Calu3 (cell line): ENCODE measurements around the gene SNRK. TPM values are rescaled to one million over a fixed set of nuclear protein-coding genes. Genes with fewer than 3 reads are reported as not detected.

Experiments used
- BruUV-seq: library from RNA; stranded (reverse); fragments of 400-500 nt; replicated peaks from 2 replicates; lab custom pipeline; 2021; lab: Mats Ljungman, UMichigan
- CTCF ChIA-PET: fragments of 300-600 bp; sonication (Branson Sonifier 250); formaldehyde crosslinking; loops from one replicate; lab custom pipeline; 2022; ENCODE audit warnings: antibody characterized with exemption; lab: Charles Lee
- DNase-seq: peaks from one replicate; pipeline ENCODE4 v3.0.0; 2022
- H3K27ac Mint-ChIP-seq: one replicate; pipeline ENCODE4 v1.8.0; 2022; ENCODE audit warnings: mixed read lengths; ENCODE audit not compliant: unreplicated experiment
- H3K27me3 Mint-ChIP-seq: one replicate; pipeline ENCODE4 v1.8.0; 2022; ENCODE audit warnings: mixed read lengths; ENCODE audit not compliant: unreplicated experiment
- H3K36me3 Mint-ChIP-seq: one replicate; pipeline ENCODE4 v1.8.0; 2022; ENCODE audit warnings: mild to moderate bottlenecking, moderate library complexity, mixed read lengths; ENCODE audit not compliant: insufficient read depth, unreplicated experiment
- H3K4me1 Mint-ChIP-seq: one replicate; pipeline ENCODE4 v1.8.0; 2022; ENCODE audit warnings: mild to moderate bottlenecking, low read depth, mixed read lengths; ENCODE audit not compliant: unreplicated experiment
- H3K4me3 Mint-ChIP-seq: one replicate; pipeline ENCODE4 v1.8.0; 2022; ENCODE audit warnings: mild to moderate bottlenecking, low read depth, moderate library complexity, mixed read lengths; ENCODE audit not compliant: unreplicated experiment
- H3K9me3 Mint-ChIP-seq: one replicate; pipeline ENCODE4 v1.8.0; 2022; ENCODE audit warnings: low read depth, mixed read lengths; ENCODE audit not compliant: unreplicated experiment
- intact Hi-C: fragments of 100-400 bp; cut with micrococcal nuclease; formaldehyde crosslinking; loops from one replicate; pipeline ENCODE4 v1.10.0; 2022; ENCODE audit not compliant: unreplicated experiment
- total RNA-seq: library from RNA; stranded (reverse); gene quantifications from 2 replicates; pipeline ENCODE4 v1.2.3, GENCODE V29; 2022
- TF ChIP-seq, protein P1 (sequence below): fragments of 200-600 bp; IDR thresholded peaks from one replicate; pipeline ENCODE4 v1.8.0; 2022; ENCODE audit warnings: antibody characterized with exemption; ENCODE audit not compliant: unreplicated experiment

Gene SNRK
- total RNA-seq, 1 experiment from 2014 or later = 21.0 TPM

DNA sequence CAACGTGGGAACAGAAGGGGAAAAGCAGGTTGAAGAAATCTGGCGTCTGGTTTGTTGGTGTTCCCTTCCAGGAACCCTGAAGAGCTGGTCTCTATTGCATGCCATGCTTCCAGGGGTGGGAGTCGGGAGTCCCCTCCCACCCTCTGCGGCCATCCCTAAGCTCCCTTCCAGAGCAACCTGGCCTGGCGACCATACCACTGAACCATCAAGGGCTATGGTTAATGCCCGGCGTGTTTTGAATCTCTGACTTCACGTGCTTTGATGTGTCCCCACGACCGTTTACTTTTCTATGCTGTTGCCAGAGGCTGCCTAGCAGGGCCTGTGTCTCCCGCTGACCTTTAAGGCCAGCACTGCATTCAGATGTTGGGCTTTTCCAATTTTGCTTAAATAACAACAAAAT lies 696 bp upstream of the SNRK start:
- Mint-ChIP-seq H3K27me3 (no peaks in the 10 kb centered on the region), H3K4me3 (peak overlapping the region; percentile 77), H3K4me1 (peaks cover 24% of the 10 kb centered on the region), H3K9me3 (no peaks in the 10 kb centered on the region), H3K27ac (peak overlapping the region; percentile 79), H3K36me3 (peaks cover 15% of the 10 kb centered on the region)
- intact Hi-C loops = loop anchor here (5.0 kb wide), 1 partner anchor 123 kb away; no protein-coding TSS in a partner anchor
- no peak for DNase-seq
- BruUV-seq = no TSS peak
- CTCF ChIA-PET = interaction anchor here (0.6 to 1.8 kb wide), 4 partner anchors 9 to 324 kb away, joined by 3 to 4 read pairs (median 4); no protein-coding TSS in a partner anchor
- TF ChIP-seq, protein P1, sequence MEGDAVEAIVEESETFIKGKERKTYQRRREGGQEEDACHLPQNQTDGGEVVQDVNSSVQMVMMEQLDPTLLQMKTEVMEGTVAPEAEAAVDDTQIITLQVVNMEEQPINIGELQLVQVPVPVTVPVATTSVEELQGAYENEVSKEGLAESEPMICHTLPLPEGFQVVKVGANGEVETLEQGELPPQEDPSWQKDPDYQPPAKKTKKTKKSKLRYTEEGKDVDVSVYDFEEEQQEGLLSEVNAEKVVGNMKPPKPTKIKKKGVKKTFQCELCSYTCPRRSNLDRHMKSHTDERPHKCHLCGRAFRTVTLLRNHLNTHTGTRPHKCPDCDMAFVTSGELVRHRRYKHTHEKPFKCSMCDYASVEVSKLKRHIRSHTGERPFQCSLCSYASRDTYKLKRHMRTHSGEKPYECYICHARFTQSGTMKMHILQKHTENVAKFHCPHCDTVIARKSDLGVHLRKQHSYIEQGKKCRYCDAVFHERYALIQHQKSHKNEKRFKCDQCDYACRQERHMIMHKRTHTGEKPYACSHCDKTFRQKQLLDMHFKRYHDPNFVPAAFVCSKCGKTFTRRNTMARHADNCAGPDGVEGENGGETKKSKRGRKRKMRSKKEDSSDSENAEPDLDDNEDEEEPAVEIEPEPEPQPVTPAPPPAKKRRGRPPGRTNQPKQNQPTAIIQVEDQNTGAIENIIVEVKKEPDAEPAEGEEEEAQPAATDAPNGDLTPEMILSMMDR = no peak

DNA sequence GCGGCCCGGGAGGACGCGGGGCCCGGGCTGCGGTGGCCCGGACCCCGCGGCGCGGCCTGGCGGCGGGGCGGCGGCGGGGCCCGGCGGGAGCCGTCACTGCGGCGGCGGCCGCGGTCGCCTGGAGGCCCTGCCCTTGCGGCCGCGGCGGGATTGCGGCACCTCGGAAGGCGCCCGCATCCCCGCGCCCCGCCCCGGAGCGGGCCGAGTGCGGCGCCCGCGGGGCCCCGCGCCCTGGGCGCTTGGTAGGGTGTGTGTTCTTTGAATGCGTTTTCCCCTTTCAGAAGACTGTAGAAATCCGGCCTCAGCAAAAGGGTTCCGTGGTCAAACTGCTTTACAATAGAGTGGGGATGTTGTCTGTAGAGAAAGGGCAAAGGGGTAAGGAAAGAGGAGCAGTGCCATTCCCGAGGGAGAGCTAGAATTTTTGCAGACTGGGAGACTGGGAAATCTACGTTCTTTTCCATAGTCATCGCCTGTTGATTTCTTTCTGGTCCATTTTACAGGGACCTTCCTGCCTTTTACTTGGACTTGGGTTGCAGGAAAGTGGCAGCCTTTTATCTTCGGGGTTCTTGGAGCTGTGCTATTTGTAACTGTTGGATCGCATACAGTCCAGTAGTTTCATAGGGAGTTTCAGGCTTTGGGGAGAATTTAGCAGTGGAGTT lies 630 bp downstream of the SNRK start:
- Mint-ChIP-seq H3K4me3 (peak overlapping the region; percentile 77), H3K4me1 (peaks cover 33% of the 10 kb centered on the region), H3K27me3 (no peaks in the 10 kb centered on the region), H3K27ac (peak overlapping the region; percentile 89), H3K36me3 (peaks cover 15% of the 10 kb centered on the region), H3K9me3 (no peaks in the 10 kb centered on the region)
- CTCF ChIA-PET = interaction anchor here (1.0 to 1.8 kb wide), 2 partner anchors 125 to 325 kb away, joined by 3 to 4 read pairs; no protein-coding TSS in a partner anchor
- TF ChIP-seq, protein P1 = no peak
- peak; percentile 30 for DNase-seq
- intact Hi-C loops = loop anchor here (5.0 kb wide), 1 partner anchor 125 kb away; no protein-coding TSS in a partner anchor
- no TSS peak for BruUV-seq

DNA sequence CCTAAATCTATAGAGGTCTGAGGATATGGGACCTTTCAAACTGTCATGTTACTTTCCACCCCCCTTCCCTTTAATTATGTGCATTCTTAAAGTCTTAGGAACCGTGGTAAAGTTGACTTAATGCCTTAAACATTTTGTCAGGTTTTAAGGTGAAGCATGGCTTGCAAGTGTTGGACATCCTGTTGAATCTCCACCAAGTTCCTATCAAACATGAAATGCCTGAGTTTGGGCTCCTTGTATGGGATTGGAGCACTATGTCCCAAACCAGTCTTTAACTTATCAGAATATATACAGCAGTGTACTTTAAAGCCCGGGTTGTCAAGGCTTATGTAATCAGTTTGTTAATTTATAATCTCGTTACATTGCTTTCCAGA lies 1.1 kb downstream of the SNRK start:
- TF ChIP-seq, protein P1 = no peak
- H3K36me3 Mint-ChIP-seq = peaks cover 15% of the 10 kb centered on the region
- no peak for DNase-seq
- H3K27ac Mint-ChIP-seq = peak overlapping the region; percentile 89
- H3K27me3 Mint-ChIP-seq = no peaks in the 10 kb centered on the region
- no peaks in the 10 kb centered on the region for H3K9me3 Mint-ChIP-seq
- CTCF ChIA-PET = interaction anchor here (1.8 kb wide), 1 partner anchor 125 kb away, joined by 4 read pairs; no protein-coding TSS in a partner anchor
- no TSS peak for BruUV-seq
- intact Hi-C loops = loop anchor here (5.0 kb wide), 1 partner anchor 125 kb away; no protein-coding TSS in a partner anchor
- peaks cover 34% of the 10 kb centered on the region for H3K4me1 Mint-ChIP-seq
- peak overlapping the region; percentile 77 for H3K4me3 Mint-ChIP-seq

DNA sequence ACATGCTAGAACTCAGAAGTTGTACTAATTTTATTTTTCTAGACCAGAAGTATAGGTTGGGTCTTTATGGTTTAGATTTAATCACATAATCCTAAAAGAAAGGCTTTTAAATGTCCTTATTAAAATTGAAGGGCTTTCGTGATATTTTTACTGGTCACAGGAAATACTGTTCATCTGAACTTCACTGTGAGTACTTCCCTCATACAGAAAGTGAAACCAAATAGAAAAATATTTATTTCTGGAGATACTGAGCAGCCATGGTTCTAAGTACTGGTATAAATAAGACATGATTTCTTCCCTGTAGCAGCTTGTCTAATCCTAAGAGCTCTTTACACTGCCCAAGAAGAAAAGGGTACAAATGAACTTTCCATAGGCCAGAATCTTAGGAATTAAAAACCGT lies 2.0 kb downstream of the SNRK start:
- peak overlapping the region; percentile 89 for H3K27ac Mint-ChIP-seq
- intact Hi-C loops = loop anchor here (2.0 to 5.0 kb wide), 3 partner anchors 76 to 126 kb away; no protein-coding TSS in a partner anchor
- no peak for DNase-seq
- peaks cover 42% of the 10 kb centered on the region for H3K4me1 Mint-ChIP-seq
- peak overlapping the region; percentile 77 for H3K4me3 Mint-ChIP-seq
- BruUV-seq = no TSS peak
- no peaks in the 10 kb centered on the region for H3K9me3 Mint-ChIP-seq
- no peaks in the 10 kb centered on the region for H3K27me3 Mint-ChIP-seq
- TF ChIP-seq, protein P1 = no peak
- H3K36me3 Mint-ChIP-seq = peaks cover 15% of the 10 kb centered on the region
- CTCF ChIA-PET = no interaction called here
